Measurements from ENCODE around the gene HSPH1.

- TF ChIP-seq POLR2AphosphoS5 (IDR thresholded peaks at IDR 0.05) (no peak), POLR2A (IDR thresholded peaks at IDR 0.05; ENCODE audit: low read depth) (no peak)
Observed at GRCh38 chr13:31110169-31110568, 51.5 kb downstream of the HSPH1 start.

Data from esophagus muscularis mucosa (tissue), 2 donors.